Endothelial cell of umbilical vein (primary cell): ENCODE results near the gene TRAF3. TPM values are rescaled to one million over a fixed set of nuclear protein-coding genes. Genes with fewer than 3 reads are reported as not detected.

Source experiments
- BruUV-seq: library from RNA; stranded (reverse); fragments of 400-500 nt; replicated peaks from 2 replicates; lab custom pipeline; 2021; lab: Mats Ljungman, UMichigan
- CTCF ChIA-PET: fragments of 300-600, 350-600 bp; sonication (Branson Sonifier 250); formaldehyde crosslinking; loops from one replicate; lab custom pipeline; 2021; ENCODE audit warnings: antibody characterized with exemption, inconsistent platforms; lab: Charles Lee
- POLR2A ChIA-PET: fragments of 300-600, 350-600 bp; sonication (Branson Sonifier 250); formaldehyde crosslinking; loops from one replicate; lab custom pipeline; 2021; ENCODE audit warnings: antibody characterized with exemption, inconsistent platforms; lab: Charles Lee
- DNase-seq: peaks from one replicate; pipeline ENCODE4 v3.0.0-alpha.2; 2011; ENCODE audit warnings: low read depth, low spot score
- FAIRE-seq: peaks from 2 replicates; lab custom pipeline; 2011; peaks lifted over from hg19 to GRCh38; lab: Jason Lieb, UNC
- H2AFZ ChIP-seq: 2 replicates; pipeline ENCODE4 v1.6.0; 2012; ENCODE audit warnings: low read depth, low read length, control low read depth, inconsistent platforms
- H3K27ac ChIP-seq: 2 replicates; pipeline ENCODE4 v1.5.1; 2011; ENCODE audit warnings: low read depth, mild to moderate bottlenecking, control low read depth, low read length, moderate library complexity; ENCODE audit not compliant: insufficient read depth
- H3K27me3 ChIP-seq, 2 experiments: 2 replicates each; pipeline versions ENCODE4 v1.6.0 to v1.6.1; 2011; ENCODE audit warnings: low read length in 2 of 2, mixed read lengths in 1 of 2; ENCODE audit not compliant: control insufficient read depth in 2 of 2, insufficient read depth in 2 of 2
- H3K36me3 ChIP-seq, 2 experiments: 2 replicates in 1 of 2; 3 replicates in 1 of 2; pipeline ENCODE4 v1.5.1; 2011; ENCODE audit warnings: low read length in 2 of 2, mild to moderate bottlenecking in 1 of 2, moderate library complexity in 1 of 2; ENCODE audit not compliant: control insufficient read depth in 2 of 2, insufficient read depth in 2 of 2; ENCODE audit errors: extremely low read depth in 1 of 2
- H3K4me1 ChIP-seq: 3 replicates; pipeline ENCODE4 v1.5.1; 2011; ENCODE audit warnings: mild to moderate bottlenecking, low read length; ENCODE audit not compliant: control insufficient read depth, insufficient read depth; ENCODE audit errors: extremely low read depth
- H3K4me2 ChIP-seq: 2 replicates; pipeline ENCODE4 v1.6.1; 2011; ENCODE audit warnings: low read length, control low read depth, mixed read lengths; ENCODE audit not compliant: insufficient read depth
- H3K4me3 ChIP-seq, 3 experiments: fragments of 200-600 bp in 1 of 3; sonication (generic), shearing (Covaris generic) in 1 of 3; replicated peaks in 1 of 3; 2 replicates each; pipeline ENCODE4 v1.5.1; 2011 to 2016; ENCODE audit warnings: control low read depth in 3 of 3, low read length in 3 of 3, mild to moderate bottlenecking in 2 of 3, inconsistent platforms in 1 of 3, low read depth in 1 of 3, moderate library complexity in 1 of 3; ENCODE audit not compliant: insufficient read depth in 1 of 3
- H3K79me2 ChIP-seq: 2 replicates; pipeline ENCODE4 v1.6.0; 2012; ENCODE audit warnings: low read length, inconsistent platforms; ENCODE audit not compliant: control insufficient read depth, insufficient read depth
- H3K9ac ChIP-seq: replicated peaks from 2 replicates; pipeline ENCODE3; 2011; ENCODE audit warnings: low read length, control low read depth; ENCODE audit not compliant: insufficient read depth; ENCODE audit errors: extremely low read depth
- H3K9me1 ChIP-seq: replicated peaks from 3 replicates; pipeline ENCODE4 v1.6.0; 2011; ENCODE audit warnings: mild to moderate bottlenecking, low read length; ENCODE audit not compliant: control insufficient read depth, insufficient read depth; ENCODE audit errors: extremely low read depth
- H3K9me3 ChIP-seq: replicated peaks from 2 replicates; pipeline ENCODE4 v1.5.1; 2012; ENCODE audit warnings: low read length, inconsistent platforms; ENCODE audit not compliant: control insufficient read depth, insufficient read depth
- H4K20me1 ChIP-seq: replicated peaks from 2 replicates; pipeline ENCODE3; 2011; ENCODE audit warnings: mild to moderate bottlenecking, low read length; ENCODE audit not compliant: control insufficient read depth, insufficient read depth; ENCODE audit errors: extremely low read depth
- CTCF ChIP-seq, 2 donors: IDR thresholded peaks; 1 replicate in 1 of 2; 2 replicates in 1 of 2; pipeline ENCODE4 v1.5.1; 2011; ENCODE audit warnings: low read length in 2 of 2, mild to moderate bottlenecking in 2 of 2, moderate library complexity in 2 of 2, control low read depth in 1 of 2, inconsistent platforms in 1 of 2, low read depth in 1 of 2; ENCODE audit not compliant: insufficient read depth in 1 of 2; ENCODE audit errors: extremely low read depth in 1 of 2
- EZH2 ChIP-seq: IDR thresholded peaks from 2 replicates; pipeline ENCODE4 v1.6.1; 2012; ENCODE audit warnings: borderline replicate concordance, low read depth, mild to moderate bottlenecking, moderate library complexity, low read length, inconsistent platforms; ENCODE audit not compliant: severe bottlenecking
- FOS ChIP-seq: IDR thresholded peaks from 2 replicates; pipeline ENCODE4 v1.6.1; 2011; ENCODE audit warnings: mild to moderate bottlenecking, low read length, moderate library complexity, borderline replicate concordance; ENCODE audit not compliant: insufficient read depth
- GATA2 ChIP-seq: IDR thresholded peaks from 2 replicates; pipeline ENCODE4 v1.7.0; 2011; ENCODE audit warnings: low read depth, mild to moderate bottlenecking, moderate library complexity, mixed read lengths, low read length; ENCODE audit not compliant: insufficient read length, insufficient read depth
- JUN ChIP-seq: IDR thresholded peaks from 2 replicates; pipeline ENCODE4 v1.6.1; 2011; ENCODE audit warnings: borderline replicate concordance, low read depth; ENCODE audit not compliant: insufficient read length, insufficient read depth
- MAX ChIP-seq: IDR thresholded peaks from 2 replicates; pipeline ENCODE4 v1.6.1; 2011; ENCODE audit not compliant: insufficient read depth, insufficient read length
- MYC ChIP-seq: IDR thresholded peaks from one replicate; pipeline ENCODE4 v1.6.1; 2011; ENCODE audit warnings: mild to moderate bottlenecking, low read depth, low read length
- POLR2A ChIP-seq: IDR thresholded peaks from 2 replicates; pipeline ENCODE4 v1.6.1; 2012; ENCODE audit warnings: low read depth, mild to moderate bottlenecking, control low read depth, low read length
- POLR2AphosphoS5 ChIP-seq: IDR thresholded peaks from 2 replicates; pipeline ENCODE4 v1.6.1; 2012; ENCODE audit warnings: low read depth, mild to moderate bottlenecking, control low read depth, low read length, moderate library complexity; ENCODE audit not compliant: insufficient read depth
- dilution Hi-C: fragments of 300-500 bp; cut with MboI; formaldehyde crosslinking; loops from one replicate; pipeline ENCODE4 v1.15.0; 2019; ENCODE audit warnings: low sequenced_read_pairs; ENCODE audit not compliant: extremely low pct_ligation_motif_present
- intact Hi-C: fragments of 100-400 bp; cut with micrococcal nuclease; formaldehyde crosslinking; loops from one replicate; pipeline ENCODE4 v1.10.0; 2022
- polyA plus RNA-seq, 4 experiments: library from polyadenylated mRNA; depleted of rRNA in 3 of 4; stranded (reverse) in 3 of 4; unstranded in 1 of 4; fragments of >200 nt; gene quantifications; 2 replicates each; pipeline versions ENCODE4 v1.2.1 to v1.2.3, GENCODE V29; 2011 to 2012; ENCODE audit warnings: missing spikeins in 1 of 4
- total RNA-seq: library from RNA; stranded (reverse); gene quantifications from 2 replicates; pipeline ENCODE4 v1.2.3, GENCODE V29; 2021

The TRAF3 gene
- total and polyA plus RNA-seq, 2 donors (not counting 3 experiments of a cell fraction or from before 2014, with no cell fraction given), result 14.4 to 27.6 TPM

- Histone ChIP-seq H3K4me2 (no peak overlapping the region), H3K4me1 (no peaks in the 10 kb centered on the region), H3K27me3 (no peaks in the 10 kb centered on the region), H3K36me3 (no peaks in the 10 kb centered on the region), H3K9ac (no peak overlapping the region), H4K20me1 (no peaks in the 10 kb centered on the region), H3K9me1 (no peaks in the 10 kb centered on the region), H2AFZ (no peak overlapping the region), H3K4me3 (no peak overlapping the region), H3K79me2 (peaks cover 36% of the 10 kb centered on the region), H3K27ac (no peak overlapping the region), H3K9me3 (no peaks in the 10 kb centered on the region)
- ChIA-PET CTCF (interaction anchor here (0.7 kb wide), 1 partner anchor 112 kb away, joined by 3 read pairs; no protein-coding TSS in a partner anchor), POLR2A (no interaction called here)
- BruUV-seq, result no TSS peak
- intact Hi-C loops, result no loop called here
- DNase-seq (no peak), FAIRE-seq (no peak)
- dilution Hi-C loops, result no loop called here
- TF ChIP-seq FOS (no peak), MYC (no peak), CTCF (IDR thresholded peaks at IDR 0.05; ENCODE audit: extremely low read depth in 1 of 2, insufficient read depth in 1 of 2, low read depth in 1 of 2, low read length in 2 of 2) (no peak), POLR2AphosphoS5 (no peak), MAX (no peak), JUN (no peak), GATA2 (no peak), POLR2A (no peak), EZH2 (no peak)
These were observed 29.8 kb downstream of the TRAF3 start for GRCh38 chr14:102807013-102807406.
